ENCODE measurements around the gene NDRG3. TPM values are rescaled to one million over a fixed set of nuclear protein-coding genes. Genes with fewer than 3 reads are reported as not detected.

The NDRG3 gene
- total and polyA plus RNA-seq, 9 donors = 15.0 to 22.3 (median 16.8) TPM

GRCh38 chr20:36768768-36769430 lies 23.0 kb upstream of the NDRG3 start:
- H3K9me3 ChIP-seq (replicated peaks; ENCODE audit: control insufficient read depth, low read depth, low read length) = no peaks in the 10 kb centered on the region
- no CpG with 5 or more reads among the region's 5 CpGs for WGBS (ENCODE audit: insufficient coverage)

DNA sequence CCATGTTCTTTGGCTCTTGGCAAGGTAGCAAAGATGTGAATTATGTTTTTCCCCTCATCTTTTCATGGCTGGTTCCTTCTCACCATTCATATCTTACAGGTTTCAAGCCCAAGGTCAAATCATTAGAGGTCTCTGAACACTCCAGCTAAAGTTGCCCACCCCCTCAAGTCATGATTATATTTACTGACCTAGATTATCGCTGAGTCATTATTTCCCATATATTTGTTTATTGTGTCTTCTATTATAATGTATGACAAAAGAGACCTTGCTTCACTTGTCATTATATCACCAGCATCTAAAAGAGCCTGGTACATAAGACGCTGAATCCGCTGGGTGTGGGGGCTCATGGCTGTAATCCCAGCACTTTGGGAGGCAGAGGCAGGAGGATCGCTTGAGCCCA lies 15.2 kb upstream of the NDRG3 start:
- Histone ChIP-seq H3K4me1 (ENCODE audit: control insufficient read depth, insufficient read depth, low read length) (no peaks in the 10 kb centered on the region), H3K27me3 (ENCODE audit: control insufficient read depth, insufficient read depth, low read length) (no peaks in the 10 kb centered on the region), H3K4me3 (ENCODE audit: low read length) (no peak overlapping the region), H3K36me3 (ENCODE audit: control insufficient read depth, insufficient read depth, low read length) (peaks cover 6% of the 10 kb centered on the region), H3K27ac (ENCODE audit: low read length) (no peak overlapping the region), H3K9me3 (replicated peaks; ENCODE audit: control insufficient read depth, low read depth, low read length) (no peaks in the 10 kb centered on the region)
- no peak for DNase-seq
- WGBS (ENCODE audit: insufficient coverage) = 100% methylated on average over 3 of the region's 4 CpGs

More at GRCh38 chr20:36768768-36769430, 23.0 kb upstream of the NDRG3 start:
- Histone ChIP-seq H3K27me3 (ENCODE audit: control insufficient read depth, insufficient read depth, low read length) (no peaks in the 10 kb centered on the region), H3K4me1 (ENCODE audit: control insufficient read depth, insufficient read depth, low read length) (peaks cover 7% of the 10 kb centered on the region), H3K27ac (ENCODE audit: low read length) (no peak overlapping the region), H3K36me3 (ENCODE audit: control insufficient read depth, insufficient read depth, low read length) (peaks cover 13% of the 10 kb centered on the region), H3K4me3 (ENCODE audit: low read length) (no peak overlapping the region)
- no peak for DNase-seq

DNA sequence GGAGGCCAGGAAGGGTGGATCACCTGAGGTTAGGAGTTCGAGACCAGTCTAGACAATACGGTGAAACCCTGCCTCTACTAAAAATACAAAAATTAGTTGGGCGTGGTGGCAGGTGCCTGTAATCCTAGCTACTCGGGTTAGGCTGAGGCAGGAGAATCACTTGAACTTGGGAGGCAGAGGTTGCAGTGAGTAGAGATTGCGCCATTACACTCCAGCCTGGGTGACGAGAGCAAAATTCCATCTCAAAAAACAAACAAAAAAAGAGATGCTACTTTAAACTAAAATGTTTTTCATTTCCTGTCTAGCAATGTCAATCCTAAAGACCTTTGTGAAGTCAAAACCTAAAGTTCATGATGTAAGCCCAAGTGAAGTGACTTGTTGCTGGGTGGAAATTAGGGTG lies 14.8 kb upstream of the NDRG3 start:
- Histone ChIP-seq H3K27me3 (ENCODE audit: control insufficient read depth, insufficient read depth, low read length) (no peaks in the 10 kb centered on the region), H3K27ac (ENCODE audit: low read length) (no peak overlapping the region), H3K36me3 (ENCODE audit: control insufficient read depth, insufficient read depth, low read length) (peaks cover 6% of the 10 kb centered on the region), H3K4me3 (ENCODE audit: low read length) (no peak overlapping the region), H3K4me1 (ENCODE audit: control insufficient read depth, insufficient read depth, low read length) (no peaks in the 10 kb centered on the region), H3K9me3 (replicated peaks; ENCODE audit: control insufficient read depth, low read depth, low read length) (no peaks in the 10 kb centered on the region)
- DNase-seq = no peak
- WGBS (ENCODE audit: insufficient coverage) = no CpG with 5 or more reads among the region's 6 CpGs

- WGBS (ENCODE audit: insufficient coverage) = no CpG with 5 or more reads among the region's 1 CpG
- Histone ChIP-seq H3K4me1 (ENCODE audit: control insufficient read depth, insufficient read depth, low read length) (peaks cover 4% of the 10 kb centered on the region), H3K9me3 (replicated peaks; ENCODE audit: control insufficient read depth, low read depth, low read length) (no peaks in the 10 kb centered on the region), H3K27ac (ENCODE audit: low read length) (no peak overlapping the region), H3K36me3 (ENCODE audit: control insufficient read depth, insufficient read depth, low read length) (peaks cover 10% of the 10 kb centered on the region), H3K4me3 (ENCODE audit: low read length) (no peak overlapping the region), H3K27me3 (ENCODE audit: control insufficient read depth, insufficient read depth, low read length) (no peaks in the 10 kb centered on the region)
- DNase-seq = no peak
Measured at GRCh38 chr20:36758276-36758675, 12.4 kb upstream of the NDRG3 start.

GRCh38 chr20:36756496-36756895 lies 10.6 kb upstream of the NDRG3 start:
- H3K27ac ChIP-seq (ENCODE audit: low read length) = no peak overlapping the region
- H3K9me3 ChIP-seq (replicated peaks; ENCODE audit: control insufficient read depth, low read depth, low read length) = no peaks in the 10 kb centered on the region
- DNase-seq = no peak
- no peaks in the 10 kb centered on the region for H3K27me3 ChIP-seq (ENCODE audit: control insufficient read depth, insufficient read depth, low read length)
- H3K4me1 ChIP-seq (ENCODE audit: control insufficient read depth, insufficient read depth, low read length) = peaks cover 4% of the 10 kb centered on the region
- peaks cover 19% of the 10 kb centered on the region for H3K36me3 ChIP-seq (ENCODE audit: control insufficient read depth, insufficient read depth, low read length)
- H3K4me3 ChIP-seq (ENCODE audit: low read length) = no peak overlapping the region

- WGBS (ENCODE audit: insufficient coverage) = 0% methylated on average over 1 of the region's 2 CpGs
- Histone ChIP-seq H3K27ac (ENCODE audit: low read length) (no peak overlapping the region), H3K4me3 (ENCODE audit: low read length) (no peak overlapping the region), H3K27me3 (ENCODE audit: control insufficient read depth, insufficient read depth, low read length) (no peaks in the 10 kb centered on the region), H3K36me3 (ENCODE audit: control insufficient read depth, insufficient read depth, low read length) (peaks cover 24% of the 10 kb centered on the region), H3K9me3 (replicated peaks; ENCODE audit: control insufficient read depth, low read depth, low read length) (no peaks in the 10 kb centered on the region), H3K4me1 (ENCODE audit: control insufficient read depth, insufficient read depth, low read length) (peaks cover 4% of the 10 kb centered on the region)
- DNase-seq = peak; percentile 87
Measured at GRCh38 chr20:36754656-36755222, 8.8 kb upstream of the NDRG3 start.

- H3K36me3 ChIP-seq (ENCODE audit: control insufficient read depth, insufficient read depth, low read length) = peaks cover 23% of the 10 kb centered on the region
- no peaks in the 10 kb centered on the region for H3K27me3 ChIP-seq (ENCODE audit: control insufficient read depth, insufficient read depth, low read length)
- H3K27ac ChIP-seq (ENCODE audit: low read length) = no peak overlapping the region
- H3K4me3 ChIP-seq (ENCODE audit: low read length) = no peak overlapping the region
- DNase-seq = no peak
- 100% methylated on average over 3 of the region's 5 CpGs for WGBS (ENCODE audit: insufficient coverage)
- no peaks in the 10 kb centered on the region for H3K9me3 ChIP-seq (replicated peaks; ENCODE audit: control insufficient read depth, low read depth, low read length)
- peaks cover 4% of the 10 kb centered on the region for H3K4me1 ChIP-seq (ENCODE audit: control insufficient read depth, insufficient read depth, low read length)
Measured at GRCh38 chr20:36752582-36752981, 6.7 kb upstream of the NDRG3 start.

DNA sequence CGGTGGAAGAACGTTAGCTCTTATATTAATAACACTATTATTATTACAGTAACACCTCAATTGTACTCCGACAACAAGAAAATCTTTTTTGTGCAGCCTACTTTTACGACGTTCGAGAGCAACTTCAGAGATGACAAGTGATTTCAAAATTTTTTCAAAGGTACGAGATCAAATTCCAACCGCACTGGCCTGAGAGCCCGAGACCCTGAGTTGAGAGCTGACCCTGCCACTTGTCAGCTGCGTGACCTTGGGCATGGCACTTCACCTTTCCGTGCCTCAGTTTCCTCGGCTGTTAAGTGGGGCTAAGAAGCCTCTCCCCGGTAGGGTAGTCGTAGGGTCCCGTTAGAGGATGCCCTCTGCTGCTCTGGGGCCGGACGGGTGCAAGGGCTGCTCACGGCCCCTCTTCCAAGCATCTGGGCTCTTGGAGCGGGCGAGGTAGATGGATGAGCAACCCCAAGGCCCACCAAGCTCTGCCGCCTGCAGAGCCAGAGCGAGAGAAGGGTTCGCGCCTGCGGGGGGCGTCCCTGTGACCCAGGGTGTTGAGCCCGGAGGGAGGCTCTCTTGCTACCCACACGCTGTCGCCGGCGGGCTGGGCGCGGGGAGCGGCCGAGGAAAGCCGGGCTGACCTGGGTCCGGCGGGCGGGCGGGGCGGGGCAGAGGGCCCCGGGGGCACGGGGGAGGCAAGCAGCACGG lies 510 bp downstream of the NDRG3 start:
- no peaks in the 10 kb centered on the region for H3K9me3 ChIP-seq (replicated peaks; ENCODE audit: control insufficient read depth, low read depth, low read length)
- peaks cover 17% of the 10 kb centered on the region for H3K4me1 ChIP-seq (ENCODE audit: control insufficient read depth, insufficient read depth, low read length)

GRCh38 chr20:36744764-36745191 lies 1.1 kb downstream of the NDRG3 start:
- H3K27ac ChIP-seq (ENCODE audit: low read length) = no peak overlapping the region
- no peak overlapping the region for H3K4me3 ChIP-seq (ENCODE audit: low read length)
- WGBS (ENCODE audit: insufficient coverage) = 17% methylated on average over 2 of the region's 8 CpGs
- H3K27me3 ChIP-seq (ENCODE audit: control insufficient read depth, insufficient read depth, low read length) = no peaks in the 10 kb centered on the region
- peak; percentile 16 for DNase-seq
- H3K36me3 ChIP-seq (ENCODE audit: control insufficient read depth, insufficient read depth, low read length) = no peaks in the 10 kb centered on the region
- H3K4me1 ChIP-seq (ENCODE audit: control insufficient read depth, insufficient read depth, low read length) = peaks cover 17% of the 10 kb centered on the region
- H3K9me3 ChIP-seq (replicated peaks; ENCODE audit: control insufficient read depth, low read depth, low read length) = no peaks in the 10 kb centered on the region

More for the DNA sequence above, 510 bp downstream of the NDRG3 start:
- no peak for DNase-seq
- Histone ChIP-seq H3K36me3 (ENCODE audit: control insufficient read depth, insufficient read depth, low read length) (no peaks in the 10 kb centered on the region), H3K27me3 (ENCODE audit: control insufficient read depth, insufficient read depth, low read length) (no peaks in the 10 kb centered on the region), H3K27ac (ENCODE audit: low read length) (no peak overlapping the region), H3K4me3 (ENCODE audit: low read length) (peak overlapping the region; percentile 75)
- 3% methylated on average over 39 of the region's 44 CpGs for WGBS (ENCODE audit: insufficient coverage)

DNA sequence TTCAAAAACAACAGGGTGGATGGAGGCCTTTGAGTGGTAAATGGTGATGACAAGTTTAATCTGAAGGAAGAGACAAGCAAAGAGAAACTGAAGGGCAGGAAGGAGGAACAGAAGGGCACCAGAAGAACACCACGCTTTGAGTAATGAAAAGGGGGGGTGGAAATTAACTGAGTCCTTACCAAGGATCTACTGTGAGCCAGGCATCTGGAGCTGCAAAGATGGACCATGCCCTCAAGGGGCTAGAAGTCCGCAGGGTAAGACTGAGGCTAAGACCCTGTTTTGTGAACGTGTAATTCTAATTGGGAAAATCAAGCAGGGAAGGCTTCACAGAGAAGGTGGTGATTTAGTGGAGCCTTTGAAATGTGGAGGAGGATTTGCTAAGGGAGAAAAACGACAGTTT lies 1.6 kb downstream of the NDRG3 start:
- 81% methylated on average over 3 of the region's 4 CpGs for WGBS (ENCODE audit: insufficient coverage)
- Histone ChIP-seq H3K4me1 (ENCODE audit: control insufficient read depth, insufficient read depth, low read length) (peaks cover 17% of the 10 kb centered on the region), H3K27me3 (ENCODE audit: control insufficient read depth, insufficient read depth, low read length) (no peaks in the 10 kb centered on the region), H3K9me3 (replicated peaks; ENCODE audit: control insufficient read depth, low read depth, low read length) (no peaks in the 10 kb centered on the region), H3K4me3 (ENCODE audit: low read length) (no peak overlapping the region), H3K27ac (ENCODE audit: low read length) (no peak overlapping the region), H3K36me3 (ENCODE audit: control insufficient read depth, insufficient read depth, low read length) (no peaks in the 10 kb centered on the region)
- no peak for DNase-seq

All from muscle of leg (tissue), 11 donors.